HG03045 (cell line): ENCODE results near the gene ANKRD44.
A peak's percentile ranks its signal among the peaks of the same experiment; 100 is the strongest.
"Not testable (repeated sequence)": the region's sequence is repeated elsewhere in the genome, so short reads cannot be mapped to it uniquely, and the experiment has no call there.

Experiments used
- ATAC-seq: cut with Tn5 transposase; IDR thresholded peaks from one replicate; pipeline ENCODE4 v1.9.1; 2021; ENCODE audit warnings: mild to moderate bottlenecking, moderate library complexity; ENCODE audit not compliant: unreplicated experiment

ANKRD44 gene

DNA sequence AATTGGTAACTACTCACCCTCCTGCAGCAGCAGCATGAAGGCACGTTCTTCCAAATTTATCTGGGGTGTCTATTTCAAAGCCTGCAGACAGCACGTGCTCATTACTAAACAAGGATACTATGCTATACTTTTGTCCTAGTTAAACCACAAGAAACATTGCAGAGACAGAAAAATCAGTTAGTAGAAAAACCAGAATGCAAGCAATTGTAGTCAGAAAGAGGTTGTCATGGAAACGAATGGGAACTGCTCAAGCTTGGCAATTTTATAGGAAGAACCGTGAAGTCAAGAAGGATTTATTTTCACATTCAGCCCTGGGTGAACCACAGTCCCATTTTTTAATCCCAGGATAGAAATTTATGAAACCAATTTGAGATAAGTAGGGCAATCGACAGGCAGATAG lies 221.9 kb downstream of the ANKRD44 start:
- ATAC-seq, result no peak

DNA sequence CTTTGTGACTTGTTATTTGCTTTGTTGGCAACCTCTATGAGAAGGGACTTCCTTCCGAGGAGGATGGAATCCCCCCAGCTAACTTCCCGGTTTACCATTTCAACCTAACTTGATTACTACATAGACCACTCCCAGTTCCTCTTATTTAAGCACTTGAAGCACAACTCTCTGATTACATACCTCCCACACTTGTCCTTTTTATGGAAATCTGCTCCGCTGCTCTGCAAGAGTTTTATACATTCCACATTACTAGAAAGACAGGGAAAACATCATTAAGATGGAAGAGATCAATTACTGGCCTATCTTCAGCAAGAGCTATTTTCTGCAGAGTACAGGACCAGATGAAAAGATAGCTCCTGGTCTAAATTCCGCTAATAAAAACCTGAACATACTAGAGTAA lies 224.1 kb downstream of the ANKRD44 start:
- peak; percentile 51 for ATAC-seq

DNA sequence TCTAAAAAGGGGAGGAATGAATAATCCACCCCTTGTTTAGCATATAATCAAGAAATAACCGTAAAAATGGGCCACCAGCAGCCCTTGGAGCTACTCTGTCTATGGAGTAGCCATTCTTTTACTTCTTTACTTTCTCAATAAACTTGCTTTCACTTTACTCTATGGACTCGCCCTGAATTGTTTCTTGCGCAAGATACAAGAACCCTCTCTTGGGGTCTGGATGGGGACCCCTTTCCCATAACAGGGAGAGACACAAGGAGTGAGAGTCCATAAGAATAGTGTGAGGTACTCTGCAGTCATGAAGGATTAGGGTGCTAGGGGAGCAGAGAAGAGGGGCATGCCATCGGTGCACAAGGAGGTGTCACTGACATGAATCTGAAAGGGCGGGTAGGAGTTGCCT lies 224.9 kb downstream of the ANKRD44 start:
- ATAC-seq, result no peak

DNA sequence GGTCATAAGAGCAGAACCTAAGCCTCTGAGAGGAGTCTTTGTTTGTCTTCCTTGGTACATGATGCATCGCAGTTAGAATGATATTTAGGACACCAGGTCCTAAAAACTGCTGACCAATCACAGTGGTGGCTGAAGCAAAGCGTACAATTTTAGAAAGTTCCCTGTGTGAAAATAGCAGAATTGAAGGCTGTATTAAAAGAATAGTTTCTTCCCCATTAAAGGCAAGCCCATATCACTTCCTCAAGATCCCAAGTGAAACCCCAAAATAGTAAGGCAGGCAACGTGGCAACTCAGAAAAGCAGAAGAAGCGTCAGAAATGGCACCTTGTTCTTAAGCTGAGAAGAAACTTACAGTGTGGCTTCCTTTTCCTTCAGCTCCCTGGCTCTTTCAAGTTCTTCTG lies 229.3 kb downstream of the ANKRD44 start:
- ATAC-seq, result no peak

DNA sequence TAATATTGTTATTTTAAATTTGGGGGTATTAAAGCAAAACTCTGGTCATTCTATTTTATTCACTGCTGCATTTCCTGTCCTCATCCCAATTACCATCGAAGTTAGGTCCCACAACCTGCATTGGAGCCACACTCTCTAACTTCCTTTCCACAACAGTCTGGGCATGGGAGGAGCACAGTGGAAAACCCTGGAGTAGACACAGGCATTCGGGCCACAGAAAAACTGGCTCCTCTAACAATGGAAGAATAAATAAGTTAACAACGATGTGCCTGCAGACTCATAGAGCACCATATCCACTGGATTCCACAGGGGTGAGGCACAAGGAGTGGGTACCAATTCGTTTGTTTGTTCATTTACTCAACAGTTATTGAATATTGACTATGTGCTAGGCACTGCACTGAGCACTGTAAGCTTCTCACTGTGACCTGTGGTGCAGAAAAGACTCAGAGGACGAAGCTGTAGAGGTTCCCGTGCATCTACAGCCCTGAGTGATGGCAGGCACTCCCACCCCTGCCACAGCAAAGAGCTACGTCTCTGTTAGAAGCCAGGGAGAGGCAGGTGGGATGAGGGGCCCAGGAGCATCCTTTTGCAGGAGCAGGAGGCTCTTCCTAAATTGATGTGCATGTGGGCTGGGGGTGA lies 229.9 kb downstream of the ANKRD44 start:
- ATAC-seq, result no peak

DNA sequence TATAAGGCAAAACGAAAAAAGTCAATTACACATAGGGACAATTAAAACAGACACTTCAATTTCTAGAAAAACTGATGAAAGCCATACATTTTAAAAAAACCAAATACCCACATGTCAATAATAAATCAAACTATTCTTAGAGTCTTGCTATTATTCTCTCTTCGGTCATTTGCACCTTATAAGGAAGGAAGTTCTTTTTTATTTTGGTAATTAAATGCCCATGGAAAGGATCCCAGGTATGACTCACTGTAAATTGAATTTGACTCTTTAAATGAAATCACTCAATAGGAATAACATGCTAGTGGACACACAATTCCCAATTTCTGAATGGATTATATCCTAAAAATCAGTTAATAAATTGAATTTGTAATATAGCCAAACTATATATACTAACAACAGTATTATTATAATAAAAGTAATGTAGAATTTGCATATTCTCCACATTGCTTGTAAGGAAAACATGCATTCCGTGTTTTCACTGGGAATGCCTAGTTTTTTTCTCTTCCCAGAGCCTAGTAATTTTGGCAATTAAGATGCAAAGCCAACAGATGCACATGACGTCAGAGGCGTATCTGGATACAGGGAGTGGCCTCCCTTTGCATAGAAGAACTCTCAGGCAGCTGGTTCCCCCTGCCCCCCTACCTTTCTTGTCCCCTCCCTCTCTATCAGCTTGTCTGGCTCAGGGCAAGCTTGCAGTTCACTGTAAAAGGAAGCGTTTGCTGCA lies 230.6 kb downstream of the ANKRD44 start:
- ATAC-seq, result no peak

GRCh38 chr2:197079414-197079813 lies 231.2 kb downstream of the ANKRD44 start:
- ATAC-seq, result no peak

- ATAC-seq, result no peak
Observed at GRCh38 chr2:197078535-197078934, 232.0 kb downstream of the ANKRD44 start.

- no peak for ATAC-seq
Observed at GRCh38 chr2:197077336-197077735, 233.2 kb downstream of the ANKRD44 start.

GRCh38 chr2:197076652-197077051 lies 233.9 kb downstream of the ANKRD44 start:
- ATAC-seq, result no peak

GRCh38 chr2:197075754-197076337 lies 234.7 kb downstream of the ANKRD44 start:
- no peak for ATAC-seq

DNA sequence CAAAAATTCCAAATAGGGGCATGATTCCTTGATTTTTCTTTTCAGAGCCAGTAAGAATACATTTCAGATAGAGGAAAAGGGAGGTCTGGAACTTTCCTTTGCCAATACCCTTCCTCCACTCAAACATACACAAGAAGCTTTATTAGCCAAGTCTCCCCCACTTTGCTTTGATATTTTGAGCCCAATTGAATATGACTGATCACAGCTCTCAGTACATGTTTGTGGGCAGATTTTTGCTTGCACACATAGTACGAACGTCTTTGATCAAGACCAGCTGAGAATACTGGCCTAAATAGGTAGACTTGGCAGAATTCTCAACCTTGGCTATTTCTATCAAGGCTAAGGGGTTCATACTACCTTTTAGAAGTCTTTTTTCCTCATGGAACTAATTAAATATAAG lies 235.3 kb downstream of the ANKRD44 start:
- no peak for ATAC-seq

DNA sequence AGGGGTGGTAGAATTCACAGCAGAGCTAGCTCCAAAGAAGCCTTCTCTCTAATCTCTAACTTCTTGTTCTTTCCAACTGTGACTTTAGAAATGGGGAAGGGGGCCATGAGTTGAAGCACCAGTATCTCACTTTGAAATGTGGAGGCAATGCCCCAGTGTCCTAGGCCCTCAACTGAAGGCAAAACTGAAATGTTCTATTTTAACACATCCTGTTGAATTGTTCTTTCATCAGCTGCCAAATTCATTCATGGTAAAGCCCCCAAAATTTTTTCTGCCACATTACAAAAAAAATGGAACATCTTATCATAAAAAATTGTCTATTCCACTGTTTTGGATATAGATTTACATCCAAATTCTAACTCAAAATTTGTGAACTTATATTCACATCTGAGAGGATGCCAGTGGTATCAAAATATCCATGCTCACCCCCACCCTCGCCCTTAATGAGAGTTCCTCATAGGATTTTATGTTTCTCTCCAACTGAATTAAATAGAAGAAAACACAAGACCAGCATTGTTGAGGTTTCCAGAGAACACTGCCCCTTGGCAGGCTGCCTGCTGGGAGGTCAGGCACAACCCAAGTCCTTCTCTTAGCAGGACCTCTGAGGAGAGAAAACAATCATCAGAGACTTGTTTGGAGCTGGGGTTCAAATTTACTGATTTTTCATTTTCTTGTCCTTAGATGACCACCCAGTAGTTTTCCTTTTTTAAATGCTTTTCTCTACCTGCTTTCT lies 236.7 kb downstream of the ANKRD44 start:
- ATAC-seq, result no peak

- ATAC-seq, result no peak
Observed at GRCh38 chr2:197073270-197073669, 237.3 kb downstream of the ANKRD44 start.

DNA sequence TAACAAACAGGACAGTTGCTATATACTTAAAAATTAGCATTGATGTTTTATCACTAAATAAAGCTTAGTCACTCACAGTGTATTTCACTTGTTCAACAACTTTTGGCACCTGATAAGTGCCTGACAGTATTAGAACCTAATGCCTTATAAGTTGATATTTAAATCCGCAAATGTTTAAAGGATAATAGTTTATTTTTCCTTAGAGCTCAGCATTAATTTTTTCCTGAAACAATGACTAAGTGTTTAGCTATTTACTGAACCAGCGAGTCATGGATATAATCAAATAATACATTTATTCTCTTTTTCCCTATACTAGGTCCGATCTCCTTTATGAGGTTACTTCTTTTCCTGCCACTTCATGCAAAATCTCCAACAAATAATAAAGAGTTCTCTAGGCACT lies 238.0 kb downstream of the ANKRD44 start:
- ATAC-seq, result no peak

- ATAC-seq, result no peak
Observed at GRCh38 chr2:197071790-197072436, 238.7 kb downstream of the ANKRD44 start.

DNA sequence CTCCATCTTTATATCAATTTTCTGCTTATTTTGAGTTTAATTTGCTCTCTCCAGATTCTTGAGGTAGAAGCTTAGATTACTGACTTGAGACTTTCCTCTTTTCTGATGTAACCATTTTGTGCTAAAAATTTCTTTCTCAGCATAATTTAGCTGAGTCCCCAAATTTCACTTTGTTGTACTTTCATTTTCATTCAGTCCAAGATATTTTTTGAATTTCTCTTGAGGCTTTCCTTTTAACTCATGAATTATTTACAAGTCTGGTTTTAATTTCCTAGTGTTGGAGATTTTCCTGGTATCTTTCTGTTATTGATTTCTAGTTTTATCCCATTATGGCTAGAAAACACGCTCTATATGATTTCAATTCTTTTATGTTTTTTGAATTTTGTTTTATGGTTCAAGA lies 239.4 kb downstream of the ANKRD44 start:
- no peak for ATAC-seq

- ATAC-seq, result no peak
Observed at GRCh38 chr2:197069958-197070357, 240.6 kb downstream of the ANKRD44 start.

DNA sequence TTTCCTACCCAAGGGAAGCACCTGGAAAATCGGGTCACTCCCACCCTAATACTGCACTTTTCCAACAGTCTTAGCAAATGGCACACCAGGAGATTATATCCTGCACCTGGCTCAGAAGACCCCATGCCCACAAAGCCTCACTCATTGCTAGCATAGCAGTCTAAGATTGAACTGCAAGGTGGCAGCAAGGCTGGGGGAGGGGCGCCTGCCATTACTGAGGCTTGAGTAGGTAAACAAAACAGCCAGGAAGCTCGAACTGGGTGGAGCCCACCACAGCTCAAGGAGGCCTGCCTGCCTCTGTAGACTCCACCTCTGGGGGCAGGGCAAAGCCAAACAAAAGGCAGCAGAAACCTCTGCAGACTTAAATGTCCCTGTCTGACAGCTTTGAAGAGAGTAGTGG lies 248.0 kb downstream of the ANKRD44 start:
- not testable (repeated sequence) for ATAC-seq

GRCh38 chr2:197059477-197059876 lies 251.1 kb downstream of the ANKRD44 start:
- no peak for ATAC-seq

DNA sequence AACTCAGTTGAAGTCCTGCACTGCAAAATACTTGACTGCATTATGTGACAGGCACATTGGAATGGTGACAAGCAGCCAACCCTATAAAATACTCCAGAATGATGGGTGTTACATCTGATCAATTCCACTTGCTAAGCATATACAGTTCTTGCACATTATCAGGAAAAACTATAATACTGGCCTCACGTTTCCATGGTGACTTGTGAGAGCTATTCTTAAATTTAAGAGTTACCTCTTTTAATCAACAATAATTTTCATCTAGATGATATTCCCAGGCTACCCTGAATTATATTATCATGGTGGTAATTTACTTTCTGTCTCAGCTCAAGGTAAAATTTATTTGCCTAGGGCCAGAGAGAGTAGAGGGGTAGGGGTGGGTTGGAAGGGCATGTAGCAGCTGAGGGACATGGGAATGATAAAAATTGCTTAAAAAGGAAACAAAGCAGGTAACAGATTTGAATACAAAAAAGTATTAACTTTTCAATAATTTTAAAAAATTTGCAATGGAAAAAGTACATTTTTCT lies 251.7 kb downstream of the ANKRD44 start:
- ATAC-seq, result no peak
